Activated CD8-positive, alpha-beta T cell treated with anti-CD3 and anti-CD28 coated beads for 36 hours (primary cell): ENCODE results near the gene ANAPC2. TPM values are rescaled to one million over a fixed set of nuclear protein-coding genes. Genes with fewer than 3 reads are reported as not detected.
"Not testable (repeated sequence)": the region's sequence is repeated elsewhere in the genome, so short reads cannot be mapped to it uniquely, and the experiment has no call there.

Experiments
- ATAC-seq: fragments of 200-7000 bp; cut with Tn5 transposase; one replicate; pipeline ENCODE4 v1.10.0; 2021; ENCODE audit warnings: mild to moderate bottlenecking, moderate library complexity
- CTCF ChIA-PET: fragments of 350-600 bp; sonication (Branson Sonifier 250); formaldehyde crosslinking; loops from one replicate; lab custom pipeline; 2021; ENCODE audit warnings: antibody characterized with exemption; lab: Charles Lee
- POLR2A ChIA-PET: fragments of 350-600 bp; sonication (Branson Sonifier 250); formaldehyde crosslinking; loops from one replicate; lab custom pipeline; 2021; ENCODE audit warnings: antibody characterized with exemption; lab: Charles Lee
- DNase-seq: peaks from one replicate; pipeline ENCODE4 v3.0.0-alpha.2; 2020
- H3K27ac Mint-ChIP-seq: one replicate; pipeline ENCODE4 v1.8.0; 2021; ENCODE audit warnings: mild to moderate bottlenecking, mixed read lengths
- H3K27me3 Mint-ChIP-seq: one replicate; pipeline ENCODE4 v1.8.0; 2021; ENCODE audit warnings: mixed read lengths
- H3K36me3 Mint-ChIP-seq: one replicate; pipeline ENCODE4 v1.8.0; 2021; ENCODE audit warnings: low read depth, mixed read lengths
- H3K4me1 Mint-ChIP-seq: one replicate; pipeline ENCODE4 v1.8.0; 2021; ENCODE audit warnings: low read depth, mixed read lengths
- H3K4me3 Mint-ChIP-seq: one replicate; pipeline ENCODE4 v1.8.0; 2021; ENCODE audit warnings: mild to moderate bottlenecking, moderate library complexity, mixed read lengths
- H3K9me3 Mint-ChIP-seq: one replicate; pipeline ENCODE4 v1.8.0; 2021; ENCODE audit warnings: mixed read lengths
- intact Hi-C: fragments of 100-400 bp; cut with micrococcal nuclease; formaldehyde crosslinking; loops from one replicate; pipeline ENCODE4 v1.10.0; 2022
- total RNA-seq, 2 experiments: library from RNA; stranded (reverse); gene quantifications; one replicate each; pipeline ENCODE4 v1.2.3, GENCODE V29; 2021
- TF ChIP-seq, protein P1 (sequence below): fragments of 200-600 bp; IDR thresholded peaks from one replicate; pipeline ENCODE4 v1.8.0; 2022; ENCODE audit warnings: antibody characterized with exemption, mild to moderate bottlenecking

Gene ANAPC2
- total RNA-seq, 2 experiments from 2014 or later: 38.6 to 39.6 TPM

GRCh38 chr9:137138058-137138721 is 50.2 kb downstream of the ANAPC2 start:
- Mint-ChIP-seq H3K36me3 (no peaks in the 10 kb centered on the region), H3K4me3 (no peak overlapping the region), H3K27me3 (peaks cover 58% of the 10 kb centered on the region), H3K9me3 (no peaks in the 10 kb centered on the region), H3K27ac (no peak overlapping the region), H3K4me1 (peaks cover 5% of the 10 kb centered on the region)
- ChIA-PET CTCF (interaction anchor here (0.8 to 1.2 kb wide), 3 partner anchors 21 to 99 kb away, joined by 3 read pairs; no protein-coding TSS in a partner anchor), POLR2A (interaction anchor here (1.1 to 2.0 kb wide), 3 partner anchors 9 to 56 kb away, joined by 3 to 5 read pairs (median 5); no protein-coding TSS in a partner anchor)
- TF ChIP-seq, protein P1, sequence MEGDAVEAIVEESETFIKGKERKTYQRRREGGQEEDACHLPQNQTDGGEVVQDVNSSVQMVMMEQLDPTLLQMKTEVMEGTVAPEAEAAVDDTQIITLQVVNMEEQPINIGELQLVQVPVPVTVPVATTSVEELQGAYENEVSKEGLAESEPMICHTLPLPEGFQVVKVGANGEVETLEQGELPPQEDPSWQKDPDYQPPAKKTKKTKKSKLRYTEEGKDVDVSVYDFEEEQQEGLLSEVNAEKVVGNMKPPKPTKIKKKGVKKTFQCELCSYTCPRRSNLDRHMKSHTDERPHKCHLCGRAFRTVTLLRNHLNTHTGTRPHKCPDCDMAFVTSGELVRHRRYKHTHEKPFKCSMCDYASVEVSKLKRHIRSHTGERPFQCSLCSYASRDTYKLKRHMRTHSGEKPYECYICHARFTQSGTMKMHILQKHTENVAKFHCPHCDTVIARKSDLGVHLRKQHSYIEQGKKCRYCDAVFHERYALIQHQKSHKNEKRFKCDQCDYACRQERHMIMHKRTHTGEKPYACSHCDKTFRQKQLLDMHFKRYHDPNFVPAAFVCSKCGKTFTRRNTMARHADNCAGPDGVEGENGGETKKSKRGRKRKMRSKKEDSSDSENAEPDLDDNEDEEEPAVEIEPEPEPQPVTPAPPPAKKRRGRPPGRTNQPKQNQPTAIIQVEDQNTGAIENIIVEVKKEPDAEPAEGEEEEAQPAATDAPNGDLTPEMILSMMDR: no peak
- ATAC-seq: peak; percentile 47
- intact Hi-C loops: no loop called here
- DNase-seq: peak; percentile 62

DNA sequence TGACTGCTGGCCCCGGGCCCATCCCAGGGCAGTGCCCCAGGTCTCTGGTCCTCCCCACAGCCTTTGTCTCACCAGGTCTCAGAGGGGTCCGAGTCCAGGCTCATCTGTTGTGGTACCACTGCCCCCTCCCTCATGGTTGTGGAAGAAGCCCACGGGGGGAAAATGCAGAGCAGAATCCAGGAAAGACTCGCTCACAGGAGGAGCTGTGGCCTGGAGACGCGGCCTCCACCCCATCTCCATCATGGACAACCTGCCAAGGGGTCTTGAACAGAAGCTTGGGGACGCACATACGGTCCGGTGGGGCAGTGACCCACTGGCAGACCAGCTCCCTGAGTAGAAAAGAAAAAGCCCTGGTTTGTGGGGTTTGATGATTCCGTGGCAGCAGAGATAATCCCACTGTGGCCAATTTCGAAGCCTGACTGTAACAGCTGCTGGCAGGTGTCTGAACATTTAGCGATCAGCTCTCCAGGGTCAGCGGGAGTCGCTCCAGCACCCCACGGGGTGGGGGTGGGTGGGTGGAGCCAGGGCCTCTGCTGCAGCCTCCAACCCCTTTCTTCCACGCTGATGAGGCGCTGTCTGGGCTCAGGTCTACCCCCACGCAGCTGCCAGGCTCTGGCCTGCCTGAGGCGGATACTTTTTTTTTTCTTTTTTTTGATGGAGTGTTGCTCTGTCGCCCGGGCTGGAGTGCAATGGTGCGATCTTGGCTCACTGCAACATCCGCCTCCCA is 51.3 kb downstream of the ANAPC2 start:
- Mint-ChIP-seq H3K27ac (no peak overlapping the region), H3K27me3 (peaks cover 56% of the 10 kb centered on the region), H3K9me3 (no peaks in the 10 kb centered on the region), H3K4me1 (peaks cover 5% of the 10 kb centered on the region), H3K36me3 (no peaks in the 10 kb centered on the region), H3K4me3 (no peak overlapping the region)
- ATAC-seq (no peak), DNase-seq (no peak)
- ChIA-PET POLR2A (interaction anchor here (1.3 to 2.0 kb wide), 2 partner anchors 8 to 10 kb away, joined by 5 read pairs; no protein-coding TSS in a partner anchor), CTCF (no interaction called here)
- intact Hi-C loops: no loop called here
- TF ChIP-seq, protein P1: no peak

DNA sequence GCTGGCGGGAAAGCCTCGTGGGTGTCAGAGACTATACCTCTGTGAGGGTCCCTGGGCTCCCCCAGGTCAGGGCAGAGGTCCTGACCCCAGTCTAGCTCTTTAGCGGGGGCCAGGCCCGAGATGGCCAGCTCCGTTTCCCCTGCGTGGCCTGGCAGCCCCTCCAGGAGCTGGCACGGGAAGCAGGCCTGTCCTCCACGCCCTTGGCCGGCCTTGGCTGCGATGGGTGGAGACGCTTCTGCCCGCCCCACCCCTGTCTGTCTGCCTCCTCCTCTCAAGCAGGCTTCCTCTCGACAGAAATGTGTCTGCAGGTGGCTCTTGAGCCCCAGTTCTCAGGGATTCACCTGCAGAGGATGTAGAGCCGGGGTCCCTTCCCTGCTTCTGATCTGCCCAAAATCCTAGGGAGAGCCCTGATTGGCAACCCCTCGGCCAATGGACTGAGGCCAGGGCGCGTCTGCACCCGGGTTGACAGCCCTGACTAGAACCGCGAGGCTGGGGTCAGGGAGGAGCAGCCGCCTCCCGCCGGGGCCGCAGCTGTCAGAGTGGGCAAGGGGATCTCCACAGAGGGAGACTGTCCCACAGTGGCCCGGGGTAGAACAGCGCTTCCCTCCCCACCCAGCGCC is 52.0 kb downstream of the ANAPC2 start:
- POLR2A ChIA-PET: interaction anchor here (2.0 kb wide), 1 partner anchor 9 kb away, joined by 5 read pairs; no protein-coding TSS in a partner anchor
- Mint-ChIP-seq H3K27ac (no peak overlapping the region), H3K9me3 (no peaks in the 10 kb centered on the region), H3K36me3 (no peaks in the 10 kb centered on the region), H3K4me1 (peaks cover 5% of the 10 kb centered on the region), H3K4me3 (no peak overlapping the region), H3K27me3 (peaks cover 52% of the 10 kb centered on the region)
- CTCF ChIA-PET: no interaction called here
- ATAC-seq (no peak), DNase-seq (no peak)
- intact Hi-C loops: no loop called here
- TF ChIP-seq, protein P1: no peak

DNA sequence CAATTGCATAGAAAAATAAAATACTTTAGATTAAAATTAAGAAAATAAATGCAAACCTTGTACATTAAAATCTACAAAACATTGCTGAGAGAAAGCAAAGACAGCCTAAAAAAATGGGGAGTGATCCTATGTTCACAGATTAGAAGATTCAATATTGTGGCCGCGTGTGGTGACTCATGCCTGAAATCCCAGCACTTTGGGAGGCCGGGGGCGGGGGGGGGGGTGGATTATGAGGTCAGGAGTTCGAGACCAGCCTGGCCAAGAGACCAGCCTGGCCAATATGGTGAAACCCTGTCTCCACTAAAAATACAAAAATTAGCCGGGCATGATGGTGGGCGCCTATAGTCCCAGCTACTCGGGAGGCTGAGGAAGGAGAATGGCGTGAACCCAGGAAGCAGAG is 53.2 kb downstream of the ANAPC2 start:
- DNase-seq, ATAC-seq, intact Hi-C loops, H3K4me1 Mint-ChIP-seq, H3K9me3 Mint-ChIP-seq, H3K27ac Mint-ChIP-seq, H3K36me3 Mint-ChIP-seq, H3K4me3 Mint-ChIP-seq: not testable (repeated sequence)
- POLR2A ChIA-PET: interaction anchor here (0.7 to 1.4 kb wide), 2 partner anchors 105 to 368 kb away, joined by 3 to 4 read pairs; no protein-coding TSS in a partner anchor
- peaks cover 44% of the 10 kb centered on the region for H3K27me3 Mint-ChIP-seq
- CTCF ChIA-PET: interaction anchor here (0.7 kb wide), 1 partner anchor 67 kb away, joined by 3 read pairs; no protein-coding TSS in a partner anchor

- DNase-seq (no peak), ATAC-seq (no peak)
- TF ChIP-seq, protein P1: no peak
- H3K9me3 Mint-ChIP-seq: no peaks in the 10 kb centered on the region
- H3K36me3 Mint-ChIP-seq: no peaks in the 10 kb centered on the region
- ChIA-PET POLR2A (no interaction called here), CTCF (interaction anchor here (3.5 kb wide), 1 partner anchor 103 kb away, joined by 10 read pairs; no protein-coding TSS in a partner anchor)
- intact Hi-C loops: no loop called here
- H3K27ac Mint-ChIP-seq: no peak overlapping the region
- no peak overlapping the region for H3K4me3 Mint-ChIP-seq
- H3K27me3 Mint-ChIP-seq: peaks cover 35% of the 10 kb centered on the region
- H3K4me1 Mint-ChIP-seq: peaks cover 2% of the 10 kb centered on the region
These were observed 54.2 kb downstream of the ANAPC2 start for GRCh38 chr9:137134191-137134590.
